Raji (cell line): ENCODE data around the gene NSL1.

ENCODE experiments used
- POLR2A ChIP-seq: IDR thresholded peaks from 2 replicates; pipeline ENCODE4 v1.6.1; 2011; ENCODE audit warnings: low read depth, low read length, control low read depth; ENCODE audit not compliant: insufficient read depth

Gene NSL1

DNA sequence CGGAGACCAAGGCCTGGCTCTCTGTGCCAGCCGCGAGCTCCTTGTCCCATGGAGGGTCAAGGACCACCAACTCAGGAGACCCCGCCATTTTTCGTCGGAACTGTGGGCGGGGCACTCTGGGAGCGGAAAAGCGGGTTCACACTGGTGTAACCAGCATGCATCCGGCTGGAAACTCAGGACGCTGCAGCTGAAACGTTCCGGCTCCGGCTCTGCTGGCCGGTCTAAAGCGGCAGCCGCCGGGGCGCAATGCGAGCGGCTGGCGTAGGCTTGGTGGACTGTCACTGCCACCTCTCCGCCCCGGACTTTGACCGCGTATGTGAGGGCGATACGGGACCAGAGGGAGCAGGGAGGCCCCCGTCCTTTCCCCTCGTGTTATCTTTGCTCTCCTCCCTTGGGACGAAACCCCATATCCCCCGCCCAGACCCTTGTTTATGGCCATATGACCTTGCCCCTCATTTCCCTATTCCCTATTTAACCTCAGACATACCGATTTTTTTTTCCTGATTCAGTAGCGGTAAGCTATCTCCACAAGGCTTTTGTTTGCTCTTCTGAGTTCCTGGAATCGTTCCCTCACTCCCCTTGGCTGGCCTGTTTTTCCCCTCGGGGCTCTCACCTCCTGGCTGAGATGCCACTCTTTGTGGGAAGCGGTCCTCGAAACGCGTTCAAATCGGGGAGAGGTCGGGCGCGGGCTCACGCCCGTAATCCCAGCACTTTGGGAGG is at the start of gene NSL1, which contains the start of gene TATDN3:
Gene NSL1, minus strand, starts transcription at position 102 of the 720 bp plus-strand sequence. Its CDS starts 14 bp downstream, at position 88.
Gene TATDN3, plus strand, starts transcription at position 219 of the 720 bp plus-strand sequence. Its CDS starts 28 bp downstream, at position 247.
- peak; percentile 96 for TF ChIP-seq POLR2A

- TF ChIP-seq POLR2A = no peak
Measured at GRCh38 chr1:212838145-212838544, 46.6 kb upstream of the NSL1 start.

DNA sequence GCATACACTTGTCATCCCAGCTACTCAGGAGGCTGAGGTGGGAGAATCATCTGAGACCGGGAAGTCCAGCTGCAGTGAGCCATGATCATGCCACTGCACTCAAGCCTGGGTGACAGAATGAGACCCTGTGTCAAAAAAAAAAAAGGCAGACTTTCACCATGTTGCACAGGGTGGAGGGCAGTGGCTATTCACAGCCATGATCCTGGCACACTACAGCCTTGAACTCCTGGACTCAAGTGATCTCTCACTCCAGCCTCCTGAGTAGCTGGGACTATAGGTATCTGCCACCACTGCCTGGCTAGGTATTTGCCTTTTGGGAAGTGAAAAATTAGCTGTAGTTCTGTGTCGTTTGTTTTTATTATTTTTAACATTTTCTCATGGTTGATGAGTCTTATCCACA is 36.8 kb upstream of the NSL1 start:
- no peak for TF ChIP-seq POLR2A

DNA sequence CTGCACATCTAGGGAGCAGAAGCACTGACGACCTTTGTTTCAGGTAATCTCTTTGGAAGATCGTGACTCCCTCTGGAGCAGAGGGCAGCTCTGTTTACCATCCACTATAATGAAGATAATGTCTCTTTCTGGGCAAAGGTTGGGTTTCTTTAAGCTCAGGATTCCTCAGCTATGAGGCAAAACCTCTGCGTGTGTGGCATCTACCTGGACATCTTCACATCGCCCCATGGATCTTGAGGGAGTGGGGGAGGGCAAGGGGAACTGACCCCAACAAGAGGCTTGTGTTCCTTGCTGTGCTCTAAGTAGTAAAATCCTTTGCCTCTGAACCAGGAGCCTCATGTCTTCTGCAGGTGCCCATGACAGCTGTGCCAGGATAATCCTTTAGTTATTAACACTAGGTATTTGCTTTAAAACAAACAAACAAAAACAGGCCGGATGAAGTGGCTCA is 36.3 kb upstream of the NSL1 start:
- TF ChIP-seq POLR2A = no peak

- no peak for TF ChIP-seq POLR2A
Measured at GRCh38 chr1:212827171-212827776, 35.7 kb upstream of the NSL1 start.

DNA sequence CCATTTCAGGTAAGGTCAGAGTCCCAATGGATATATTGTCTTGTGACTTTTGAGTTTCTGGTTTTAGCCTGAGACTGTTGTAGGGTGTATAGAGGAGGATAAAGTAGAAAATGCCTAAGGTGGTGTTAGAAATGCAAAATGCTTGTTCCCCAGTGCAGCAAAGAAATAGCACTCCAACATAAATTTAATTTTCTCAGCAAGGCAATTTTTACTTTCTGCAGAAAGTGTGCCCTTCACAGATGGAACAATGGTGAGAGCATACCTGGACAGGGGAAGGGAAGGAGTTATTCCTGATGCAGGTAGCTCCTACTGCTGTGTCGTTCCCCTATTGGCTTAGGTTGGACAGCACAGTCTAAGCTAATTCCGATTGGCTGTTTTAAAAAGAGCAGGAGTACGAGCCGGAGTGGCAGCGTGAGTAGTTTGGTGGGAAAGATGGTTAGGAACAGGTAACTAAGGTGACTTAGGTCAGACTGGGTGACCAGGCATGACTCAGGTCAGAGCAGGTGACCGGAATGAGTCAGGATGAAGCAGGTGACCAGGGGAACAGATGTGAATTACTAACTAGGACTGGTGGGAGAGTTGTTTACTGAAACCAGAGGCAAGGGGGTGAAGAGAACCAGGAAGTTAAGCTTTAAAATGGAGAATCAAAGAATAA is 34.3 kb upstream of the NSL1 start:
- TF ChIP-seq POLR2A = no peak

GRCh38 chr1:212824201-212824600 is 32.6 kb upstream of the NSL1 start:
- TF ChIP-seq POLR2A = no peak

DNA sequence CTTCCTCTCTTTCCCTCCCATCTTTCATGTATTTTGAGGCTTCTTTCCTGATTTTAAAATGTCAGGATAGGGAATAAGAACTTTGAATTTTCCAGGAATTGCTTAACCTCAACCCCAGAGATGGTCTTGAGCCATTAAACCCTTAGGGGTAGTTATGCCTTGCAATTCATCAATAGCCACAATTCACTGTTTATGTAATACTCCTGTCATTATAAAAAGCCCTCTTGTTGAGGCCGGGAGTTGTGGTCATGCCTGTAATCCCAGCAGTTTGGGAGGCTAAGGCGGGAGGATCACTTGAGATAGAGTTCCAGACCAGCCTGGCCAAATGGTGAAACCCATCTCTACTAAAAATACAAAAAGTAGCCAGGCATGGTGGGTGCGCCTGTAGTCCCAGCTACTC is 31.4 kb upstream of the NSL1 start:
- TF ChIP-seq POLR2A = no peak

DNA sequence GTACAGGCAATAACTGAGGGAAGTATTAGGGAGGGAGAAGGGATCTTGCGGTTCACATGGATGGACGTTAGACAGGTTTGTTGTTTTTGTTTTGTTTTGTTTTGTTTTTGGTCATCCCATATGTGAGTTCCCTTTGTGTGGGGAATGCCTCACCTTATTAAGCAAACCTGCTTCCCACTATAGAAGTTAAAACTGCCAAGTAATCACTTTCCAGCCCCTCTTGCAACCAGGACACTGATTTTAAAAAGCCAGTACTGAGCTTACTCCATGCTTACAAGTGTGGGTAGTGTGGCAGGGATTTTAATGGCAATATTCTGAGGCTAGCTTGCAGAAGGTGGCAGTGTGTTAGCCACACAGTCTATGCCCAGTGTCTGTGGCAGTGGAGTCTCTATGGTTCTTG is 29.4 kb upstream of the NSL1 start:
- TF ChIP-seq POLR2A = no peak

DNA sequence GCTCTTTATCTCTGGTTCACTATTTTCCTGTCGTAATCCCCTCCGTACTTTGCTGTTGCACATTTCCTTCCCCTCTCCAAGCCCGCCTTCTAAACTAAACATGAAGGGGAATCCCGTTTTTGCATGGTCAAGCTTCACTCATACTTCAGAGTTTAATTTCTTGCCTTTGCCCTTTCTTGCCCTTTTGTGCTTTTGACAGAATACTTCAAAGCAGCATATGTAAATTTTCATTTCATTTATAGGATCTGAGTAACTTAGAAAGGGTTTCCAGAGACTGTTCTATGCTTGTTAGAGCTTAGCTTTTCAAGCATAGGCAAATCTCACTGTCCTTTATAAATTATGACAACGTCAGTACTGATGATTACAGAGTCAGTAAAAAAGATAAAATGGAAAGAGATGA is 28.1 kb upstream of the NSL1 start:
- no peak for TF ChIP-seq POLR2A

DNA sequence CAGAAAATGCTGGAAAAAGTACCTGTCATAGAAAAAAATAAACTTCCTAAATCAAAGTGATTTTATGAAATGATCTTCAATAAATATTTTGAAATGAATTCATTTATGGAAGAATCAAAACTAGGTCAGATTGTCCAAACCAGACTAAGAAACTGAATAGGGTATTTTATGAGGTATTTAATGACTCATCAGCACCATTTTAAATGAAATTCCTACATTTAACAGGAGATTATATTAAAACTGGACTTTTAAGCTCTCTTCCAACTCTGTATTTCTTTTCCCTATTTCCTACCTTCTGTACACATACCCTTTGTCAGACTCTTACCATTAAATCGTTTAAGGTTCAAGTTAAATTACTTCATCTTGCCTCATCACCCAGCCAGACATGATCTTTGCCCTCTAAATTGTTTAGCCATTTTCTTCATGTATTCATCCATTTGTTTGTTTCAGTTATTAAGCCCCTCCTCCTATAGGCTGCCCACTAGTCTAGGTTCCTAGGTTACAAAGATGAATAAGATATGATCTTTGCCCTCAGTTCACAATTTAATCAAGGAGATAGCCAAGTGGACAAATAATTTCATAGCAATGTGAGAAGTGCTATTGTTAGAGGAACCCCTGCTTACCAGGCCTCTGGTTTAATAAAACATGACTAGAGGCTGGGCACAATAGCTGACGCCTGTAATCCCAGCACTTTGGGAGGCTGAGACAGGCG is 25.1 kb upstream of the NSL1 start:
- no peak for TF ChIP-seq POLR2A

GRCh38 chr1:212814537-212815334 is 23.2 kb upstream of the NSL1 start:
- TF ChIP-seq POLR2A = no peak

- no peak for TF ChIP-seq POLR2A
Measured at GRCh38 chr1:212805767-212806166, 14.2 kb upstream of the NSL1 start.

DNA sequence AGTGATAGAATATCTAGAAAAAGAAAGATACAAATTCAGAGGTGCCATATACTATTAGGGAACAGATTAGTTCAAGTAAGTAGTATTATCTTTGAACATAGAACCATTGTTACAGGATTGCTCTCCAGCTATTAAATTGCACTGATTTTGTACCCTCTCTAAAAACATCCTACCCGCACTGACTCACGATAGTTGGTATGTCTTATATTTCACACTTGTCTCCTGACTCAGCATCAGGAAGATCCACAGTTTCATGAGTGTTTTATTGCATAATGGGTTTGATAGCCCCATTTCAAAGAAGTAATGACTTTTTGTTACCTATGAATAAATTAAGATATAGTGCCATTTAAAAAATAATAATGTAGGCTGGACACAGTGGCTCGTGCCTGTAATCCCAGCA is 6.1 kb upstream of the NSL1 start:
- TF ChIP-seq POLR2A = no peak

GRCh38 chr1:212794561-212795014 is 3.0 kb upstream of the NSL1 start:
- peak; percentile 45; the same call in 1 of the 2 replicates for TF ChIP-seq POLR2A

- TF ChIP-seq POLR2A = no peak
Measured at GRCh38 chr1:212792396-212792908, 875 bp upstream of the NSL1 start.
